ENCODE data around the gene OR5K1.

Gene OR5K1

DNA sequence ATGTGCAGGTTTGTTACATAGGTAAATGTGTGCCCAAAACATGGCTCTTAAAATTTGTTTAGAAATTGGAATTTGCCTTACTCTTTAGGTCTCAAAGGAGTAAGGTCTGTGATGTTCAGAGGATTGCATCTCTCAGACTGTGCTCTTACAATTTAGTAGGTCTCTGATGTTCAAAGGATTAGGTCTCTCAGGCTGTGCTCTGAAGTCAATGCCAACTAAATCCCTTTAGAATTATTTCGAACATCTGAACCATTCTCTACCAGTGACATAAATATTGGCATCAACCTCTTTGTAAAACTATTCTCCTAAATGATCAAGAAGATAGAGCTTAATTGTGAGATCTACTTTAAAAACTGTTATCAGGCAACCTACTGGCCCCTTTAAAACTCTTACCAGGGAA lies at the start of gene OR5K1:
Gene OR5K1, plus strand, starts transcription at position 301 of the 400 bp plus-strand sequence. CDS start 6,376 bp downstream, outside the sequence.
- no peak for DNase-seq (ENCODE audit: low spot score)

DNA sequence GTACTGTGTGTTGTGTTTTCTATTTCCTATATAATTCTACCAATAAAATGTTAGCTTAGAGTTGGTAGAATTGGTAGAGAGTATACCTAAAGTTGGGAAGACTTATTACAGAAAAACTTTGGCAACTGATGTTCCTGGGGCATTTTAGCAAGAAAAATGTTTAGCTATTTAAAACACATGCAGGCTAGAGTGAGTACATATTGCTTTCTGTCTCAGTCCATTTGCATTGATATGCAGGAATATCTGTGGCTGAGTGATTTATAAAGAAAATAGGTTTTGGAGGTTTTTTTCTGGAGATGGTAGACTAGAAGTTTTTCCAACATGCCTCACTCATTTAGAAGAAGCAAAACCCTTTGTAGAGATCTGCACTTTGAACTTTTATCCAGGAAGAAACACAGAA lies 30.4 kb upstream of the OR5K1 start:
- DNase-seq (ENCODE audit: low spot score): no peak

DNA sequence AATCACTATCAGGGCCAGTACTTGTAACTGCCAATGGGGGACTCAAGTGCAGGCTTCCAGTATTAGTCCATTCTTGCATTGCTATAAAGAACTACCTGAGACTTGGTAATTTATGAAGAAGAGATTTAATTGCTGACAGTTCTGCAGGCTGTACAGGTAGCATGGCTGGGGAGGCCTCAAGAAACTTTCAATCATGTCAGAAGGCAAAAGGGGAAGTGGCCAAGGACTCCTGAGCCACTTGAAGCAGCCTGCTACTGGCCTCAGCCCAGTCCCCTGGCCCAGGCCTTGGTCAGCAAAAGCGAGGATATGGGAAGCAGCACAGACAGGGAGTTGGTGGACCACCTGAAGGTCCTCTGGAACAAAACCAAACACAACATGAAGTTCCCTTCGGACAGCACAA lies 29.2 kb upstream of the OR5K1 start:
- DNase-seq (ENCODE audit: low spot score): no peak

DNA sequence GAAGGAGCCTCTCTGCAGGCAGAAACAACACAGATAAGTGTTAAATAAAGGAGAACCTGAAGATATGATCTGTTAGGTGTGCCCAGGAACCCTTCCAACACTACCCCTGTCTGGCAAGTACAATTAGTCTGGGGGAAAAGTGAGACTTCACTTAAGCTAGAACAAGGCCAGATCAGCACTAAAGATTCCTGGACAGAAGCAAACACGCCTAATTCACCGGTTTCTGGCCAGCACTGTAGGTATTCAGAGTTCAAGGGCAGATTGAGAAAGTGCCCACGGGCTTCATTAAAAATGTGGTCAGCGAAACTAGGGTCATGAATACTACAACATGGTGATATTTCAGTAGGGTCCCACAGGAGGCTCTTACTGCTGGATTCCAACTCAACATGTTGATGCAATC lies 28.6 kb upstream of the OR5K1 start:
- no peak for DNase-seq (ENCODE audit: low spot score)

DNA sequence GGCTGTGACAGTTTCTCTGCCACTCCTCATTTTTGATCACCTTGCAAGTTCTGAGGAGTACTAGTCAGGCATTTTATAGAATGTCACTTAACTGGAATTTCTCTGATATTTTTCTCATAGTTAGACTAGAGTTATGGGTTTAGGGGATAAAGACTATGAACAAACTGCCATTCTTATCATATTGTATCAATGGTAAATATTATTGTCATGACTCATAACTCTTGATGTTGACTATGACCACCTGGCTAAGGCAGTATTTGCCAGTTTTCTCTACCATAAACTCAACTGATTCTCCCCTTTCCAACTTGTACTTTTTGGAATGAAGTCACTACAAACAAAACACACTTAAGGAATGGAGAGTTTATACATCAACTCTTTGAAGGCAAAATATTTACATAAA lies 22.7 kb upstream of the OR5K1 start:
- no peak for DNase-seq (ENCODE audit: low spot score)

DNA sequence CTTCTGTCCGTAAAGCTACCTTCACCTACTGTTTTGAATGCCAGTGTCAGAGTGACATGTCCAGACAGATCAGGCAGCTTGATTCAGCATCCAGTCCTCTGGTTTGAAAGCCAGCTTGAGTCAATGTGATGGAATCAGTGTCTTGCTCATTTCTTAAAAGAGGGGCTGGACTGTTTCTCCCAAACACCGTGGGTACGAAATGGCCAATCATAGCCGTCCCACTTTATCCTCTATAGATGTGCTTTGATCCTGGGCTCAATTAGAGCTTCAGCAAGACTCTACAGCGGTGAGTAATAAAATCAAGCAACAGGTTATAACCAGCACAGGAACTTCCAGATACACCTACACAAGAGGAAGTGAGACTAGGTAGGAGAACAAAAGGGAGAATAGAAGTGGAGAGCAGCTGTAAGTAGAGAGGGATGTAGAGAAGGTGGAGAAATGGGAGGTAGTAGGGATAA lies 17.0 kb upstream of the OR5K1 start:
- no peak for DNase-seq (ENCODE audit: low spot score)

DNA sequence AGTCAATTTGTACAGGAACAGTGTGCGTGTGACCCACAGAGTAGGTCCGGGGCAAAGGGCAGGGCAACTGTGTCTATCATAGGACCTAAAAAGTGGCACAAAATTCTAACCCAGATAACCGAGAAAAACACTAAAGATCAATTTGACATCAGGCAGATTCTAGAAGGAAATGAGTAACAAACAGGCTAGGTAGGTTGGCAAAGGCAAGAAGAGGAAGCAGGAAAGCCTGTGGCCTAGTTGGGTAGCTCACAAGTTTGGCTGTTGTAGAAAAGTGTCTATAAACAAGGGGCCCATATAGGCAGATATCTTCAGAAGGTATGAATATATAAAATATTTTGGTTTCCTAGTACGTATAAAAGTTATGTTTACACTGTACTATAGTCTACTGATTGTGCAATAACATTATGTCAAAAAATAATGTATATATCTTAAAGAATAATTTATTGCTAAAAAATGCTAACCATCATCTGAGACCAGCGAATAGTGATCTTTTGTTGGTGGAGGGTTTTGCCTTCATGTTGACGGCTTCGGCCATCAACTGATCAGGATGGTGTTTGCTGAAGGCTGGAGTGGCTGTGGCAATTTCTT lies 13.3 kb upstream of the OR5K1 start:
- DNase-seq (ENCODE audit: low spot score): no peak

DNA sequence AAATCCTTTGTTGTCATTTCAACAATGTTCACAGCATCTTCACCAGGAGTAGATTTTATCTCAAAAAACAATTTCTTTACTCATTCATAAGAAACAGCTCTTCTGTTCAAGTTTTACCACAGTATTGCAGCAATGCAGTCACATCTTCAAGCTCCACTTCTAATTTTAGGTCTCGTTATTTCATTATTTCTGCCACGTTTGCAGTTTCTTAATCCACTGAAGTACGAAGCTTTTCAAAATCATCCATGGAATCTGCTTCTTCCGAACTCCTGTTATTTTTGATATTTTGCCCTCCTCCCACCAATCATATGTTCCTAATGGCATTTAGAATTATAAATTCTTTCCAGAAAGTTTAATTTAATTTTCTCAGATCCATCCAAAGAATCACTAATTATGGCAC lies 12.6 kb upstream of the OR5K1 start:
- DNase-seq (ENCODE audit: low spot score): no peak

DNA sequence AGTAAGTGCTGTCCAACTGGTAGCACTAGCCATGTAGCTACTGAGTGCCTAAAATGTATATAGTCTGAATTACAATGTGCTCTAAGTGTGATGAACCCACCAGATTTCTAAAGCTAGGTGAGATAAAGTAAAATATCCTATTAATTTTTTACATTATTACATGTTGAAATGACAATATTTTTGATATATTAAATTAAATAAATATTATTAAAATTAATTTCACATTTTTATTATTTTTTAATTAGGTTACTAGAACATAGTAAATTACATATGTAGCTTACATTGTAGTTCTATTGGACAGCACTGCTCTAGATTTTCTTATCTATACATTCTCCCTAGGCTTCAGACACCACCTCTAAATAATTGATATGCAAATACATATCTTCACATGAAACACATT lies 9.2 kb upstream of the OR5K1 start:
- DNase-seq (ENCODE audit: low spot score): no peak

DNA sequence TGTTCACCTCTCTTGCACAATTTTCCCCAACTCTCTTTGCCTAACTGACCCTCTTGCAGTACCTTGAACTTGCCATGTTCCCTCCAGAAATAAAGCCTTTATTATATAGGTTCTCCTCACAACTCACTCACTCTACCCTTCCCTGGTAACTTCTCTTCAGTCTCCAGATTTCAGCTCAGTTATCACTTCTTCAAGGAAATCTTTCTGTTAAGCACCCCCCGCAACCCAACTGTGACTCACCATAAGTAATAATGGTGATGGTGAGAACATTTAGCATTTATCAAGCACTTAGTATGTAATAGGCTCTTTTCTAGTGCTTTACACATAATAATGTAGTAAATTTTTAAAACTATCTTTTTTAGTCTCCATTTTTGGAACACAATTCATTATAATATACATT lies 8.1 kb upstream of the OR5K1 start:
- DNase-seq (ENCODE audit: low spot score): no peak

DNA sequence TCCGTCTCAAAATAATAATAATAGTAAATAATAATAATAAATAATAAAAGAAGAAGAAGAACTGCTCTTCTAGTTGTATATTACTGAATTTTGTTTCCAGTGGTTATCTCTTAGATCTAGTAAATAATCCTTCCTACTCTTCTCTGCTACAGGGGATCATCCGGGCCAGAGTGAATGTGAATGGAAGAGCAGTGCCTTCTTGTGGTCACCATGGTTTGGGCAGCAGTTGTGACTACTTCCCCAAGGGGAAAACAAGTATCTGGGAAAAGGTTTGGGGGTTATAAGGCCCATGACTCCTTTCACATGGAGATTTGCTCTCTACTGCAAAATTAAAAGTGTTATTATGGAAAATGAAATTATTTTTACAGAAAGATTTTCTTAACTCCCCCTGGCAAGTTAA lies 5.5 kb upstream of the OR5K1 start:
- DNase-seq (ENCODE audit: low spot score): no peak

DNA sequence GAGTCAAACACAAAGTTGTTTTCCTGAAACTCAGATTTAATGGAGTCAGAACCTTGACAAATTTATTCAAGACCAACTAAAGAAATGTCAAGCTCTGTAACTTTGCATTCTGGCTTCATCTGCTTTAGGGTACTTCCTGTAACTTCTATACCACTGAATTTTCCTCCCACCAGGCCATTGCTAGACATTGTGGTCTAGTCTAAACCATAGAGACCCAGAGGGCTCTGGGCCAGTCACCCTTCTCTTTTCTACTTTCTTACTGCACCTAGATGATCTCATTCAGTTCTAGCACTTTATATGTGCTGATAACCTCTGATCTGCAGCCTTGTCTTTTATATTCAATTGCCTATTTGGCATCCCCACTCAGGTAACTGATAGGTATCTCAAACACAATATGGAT lies 2.8 kb upstream of the OR5K1 start:
- DNase-seq (ENCODE audit: low spot score): no peak

DNA sequence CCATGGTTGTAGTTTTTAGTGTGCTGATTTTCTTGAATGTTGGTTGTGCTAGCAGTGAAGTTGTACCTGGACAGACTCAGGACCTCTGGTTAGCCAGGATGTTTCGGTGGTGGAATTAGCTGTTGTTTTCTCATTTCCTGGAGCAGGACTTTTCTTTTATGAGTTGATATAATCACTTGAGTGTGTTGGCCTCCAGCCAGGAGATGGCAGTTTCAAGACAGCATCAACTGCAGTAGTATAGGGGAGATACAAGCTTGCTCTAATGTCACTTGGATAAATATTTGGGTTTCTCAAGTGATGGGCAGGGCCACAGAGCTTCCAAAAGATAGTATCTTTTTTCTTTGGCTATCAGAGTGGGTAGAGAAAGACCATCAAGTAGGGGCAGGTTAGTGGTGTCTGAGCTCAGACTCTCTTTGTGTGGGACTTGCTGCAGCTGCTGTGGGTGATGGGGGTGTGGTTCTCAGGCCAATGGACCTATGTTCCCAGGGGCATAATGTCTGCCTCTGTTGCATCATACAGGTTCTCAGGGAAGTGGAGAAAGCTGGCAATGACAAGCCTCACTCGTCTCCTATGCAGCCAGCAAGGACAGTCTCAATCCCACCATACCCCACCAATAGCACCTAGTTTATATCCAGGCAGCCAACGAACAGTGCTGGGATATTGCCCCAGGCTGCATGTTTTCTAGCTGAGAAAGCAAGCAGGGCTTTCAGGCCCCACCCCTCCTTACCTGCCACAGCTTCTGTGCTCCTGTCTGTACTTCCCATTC lies 19.9 kb downstream of the OR5K1 start:
- no peak for DNase-seq (ENCODE audit: low spot score)

DNA sequence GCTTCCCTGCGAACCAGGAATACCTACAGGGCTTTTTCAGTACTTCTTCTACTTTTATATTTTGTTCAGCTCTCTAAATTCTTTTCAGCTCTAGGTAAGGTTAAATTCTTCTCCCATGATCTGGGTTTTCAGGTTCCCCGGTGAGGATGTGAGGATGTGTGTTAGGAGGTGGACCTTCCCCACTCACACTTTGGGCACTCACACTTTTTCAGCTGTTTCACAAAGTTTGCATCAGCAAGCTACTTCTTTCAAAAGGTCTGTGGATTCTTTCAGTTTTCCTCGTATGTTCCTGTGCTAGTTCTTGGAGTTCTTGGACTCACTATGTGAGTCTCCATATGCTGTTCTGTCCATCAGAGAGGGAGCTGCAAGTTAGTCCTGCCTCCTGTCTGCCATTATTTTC lies 20.6 kb downstream of the OR5K1 start:
- no peak for DNase-seq (ENCODE audit: low spot score)

DNA sequence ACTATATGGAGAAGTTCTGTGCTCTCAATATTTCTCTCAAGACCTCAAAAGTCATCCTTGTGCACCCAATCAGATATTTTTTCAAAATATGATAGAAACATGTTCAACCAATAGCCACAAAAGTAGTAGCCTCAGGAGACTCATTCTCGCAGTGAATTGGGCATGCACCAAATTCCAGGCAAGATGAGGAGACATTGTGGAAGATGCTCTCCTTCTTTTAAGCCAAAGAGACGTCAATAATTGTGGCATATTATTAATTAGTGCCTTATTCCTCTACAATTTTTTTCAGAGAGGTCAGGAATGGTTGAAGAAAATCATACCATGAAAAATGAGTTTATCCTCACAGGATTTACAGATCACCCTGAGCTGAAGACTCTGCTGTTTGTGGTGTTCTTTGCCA lies 34.4 kb downstream of the OR5K1 start, which contains the start of gene OR5K2:
Gene OR5K2, plus strand, starts transcription at position 301 of the 400 bp plus-strand sequence. Its CDS starts 0 bp downstream, at position 301.
- no peak for DNase-seq (ENCODE audit: low spot score)

DNA sequence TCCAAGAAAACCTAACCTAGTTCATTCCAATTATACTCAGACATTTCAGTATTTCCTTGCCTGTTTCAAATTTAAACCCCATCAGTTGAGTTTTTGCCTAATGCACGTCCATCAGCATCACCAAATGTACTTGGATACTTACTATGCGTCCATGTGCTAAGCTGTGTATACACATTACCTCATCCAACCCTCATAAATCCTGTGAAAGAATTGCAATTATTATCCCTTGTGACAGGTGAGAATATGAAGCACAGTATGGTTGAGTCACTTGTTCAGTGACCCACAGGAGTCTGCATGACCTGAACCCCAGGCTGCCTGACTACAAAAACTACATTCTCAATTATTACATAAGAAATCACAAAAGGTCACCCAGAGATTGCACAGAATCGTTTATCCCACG lies 37.0 kb downstream of the OR5K1 start:
- DNase-seq (ENCODE audit: low spot score): no peak

DNA sequence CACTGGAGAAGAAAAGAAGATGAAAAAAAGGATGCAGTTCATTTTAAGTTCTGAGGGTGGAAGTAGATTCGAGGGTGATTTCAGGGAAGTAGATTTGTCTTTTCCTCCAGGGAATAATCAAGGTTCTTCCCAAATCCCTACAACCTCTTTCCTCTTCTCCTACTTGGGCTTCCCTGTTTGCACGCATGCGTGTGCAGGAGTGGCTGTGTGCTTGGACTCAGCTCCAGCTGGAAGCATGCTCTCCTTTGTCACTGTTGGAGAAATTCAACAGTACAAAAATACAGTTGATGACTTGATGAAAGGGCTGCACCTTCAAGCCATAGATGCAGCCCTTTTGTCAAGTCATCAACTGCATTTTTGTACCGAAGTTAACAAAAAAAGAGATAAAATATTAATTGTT lies 38.3 kb downstream of the OR5K1 start:
- DNase-seq (ENCODE audit: low spot score): peak; percentile 73

DNA sequence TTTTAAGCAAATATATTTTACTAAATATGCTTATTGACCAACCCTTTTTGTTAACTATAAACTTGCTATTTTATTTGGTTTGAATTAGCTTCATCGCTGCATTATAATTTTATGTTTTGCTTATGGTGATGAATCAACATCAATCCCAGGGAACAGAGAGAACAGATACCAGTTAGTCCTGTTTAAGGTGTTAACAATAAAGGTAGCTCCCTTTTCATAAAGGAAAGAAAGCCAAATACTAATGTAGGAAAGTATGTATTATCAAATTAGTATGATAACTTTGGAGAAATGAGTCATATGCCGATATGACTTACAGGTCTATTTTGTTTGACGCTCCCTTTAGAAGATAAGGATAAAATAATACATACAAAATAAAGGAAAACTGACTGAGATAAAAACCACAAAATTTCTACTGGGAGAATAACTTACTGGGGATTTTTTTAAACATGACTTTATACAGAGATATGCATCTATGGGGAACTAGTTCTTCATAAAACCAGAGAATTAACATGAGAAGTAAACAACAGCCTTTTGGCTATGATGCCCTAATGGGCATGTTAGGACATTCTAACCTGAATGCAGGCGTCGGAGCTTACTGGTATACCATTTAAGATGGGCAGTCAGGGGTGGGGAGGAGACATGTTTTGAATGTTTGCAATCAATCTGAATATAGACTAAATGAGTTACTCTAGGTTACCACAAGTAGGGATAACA lies 39.0 kb downstream of the OR5K1 start:
- DNase-seq (ENCODE audit: low spot score): no peak

DNA sequence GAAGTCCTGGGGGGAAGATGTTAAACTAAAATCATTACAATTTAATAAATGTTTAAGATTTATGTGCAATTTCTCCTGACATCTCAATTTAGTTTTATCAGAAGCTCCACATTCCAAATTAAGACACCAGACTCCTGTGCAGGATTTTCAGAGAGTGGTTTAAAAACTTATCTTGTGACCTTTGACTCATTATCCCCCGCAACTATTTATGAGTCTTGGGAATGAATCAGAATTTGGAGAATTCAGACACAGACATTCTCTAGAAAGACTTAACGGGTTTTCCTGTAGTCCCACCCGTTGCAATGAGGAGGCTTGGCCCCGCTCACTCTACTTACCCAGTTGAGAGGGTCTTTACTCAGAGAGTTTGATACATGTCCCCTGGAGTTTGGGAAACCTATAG lies 41.5 kb downstream of the OR5K1 start:
- DNase-seq (ENCODE audit: low spot score): no peak

DNA sequence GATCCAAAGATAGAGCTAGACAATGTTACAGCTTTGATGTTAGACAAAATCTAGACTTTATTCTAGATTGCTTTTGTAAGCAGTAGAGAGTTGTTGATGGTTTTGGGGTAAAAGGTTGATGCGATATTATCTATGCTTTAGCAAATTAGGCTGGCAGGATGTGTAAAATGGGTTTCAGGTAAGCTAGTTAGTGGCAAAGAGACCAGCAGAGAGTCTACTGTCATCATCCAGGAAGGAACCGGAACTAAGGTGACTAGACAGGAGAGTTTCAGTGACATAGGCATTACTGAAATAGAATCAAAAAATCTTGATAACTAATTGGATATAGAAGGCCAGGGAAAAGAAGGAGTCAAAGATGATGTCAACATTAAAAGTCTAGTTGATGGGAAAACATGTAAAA lies 45.6 kb downstream of the OR5K1 start:
- DNase-seq (ENCODE audit: low spot score): no peak

DNA sequence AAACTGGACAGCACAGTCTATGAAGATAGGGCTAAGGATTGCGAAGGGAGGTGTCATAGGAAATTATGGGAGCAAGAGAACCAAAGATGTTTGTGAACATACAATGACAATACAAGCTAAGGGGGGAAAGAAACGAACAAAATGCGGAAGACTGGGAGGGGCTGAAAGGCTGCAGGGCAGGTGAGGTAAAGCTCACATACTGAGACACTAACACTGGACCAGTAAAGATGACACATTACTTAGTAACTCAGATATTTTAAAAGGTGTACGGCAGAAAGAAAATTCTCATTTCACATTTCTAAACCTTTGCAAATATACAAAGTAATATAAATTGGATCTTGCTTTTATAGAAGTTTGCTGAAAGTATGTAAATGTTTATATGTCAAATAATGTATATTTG lies 49.6 kb downstream of the OR5K1 start:
- DNase-seq (ENCODE audit: low spot score): no peak

DNA sequence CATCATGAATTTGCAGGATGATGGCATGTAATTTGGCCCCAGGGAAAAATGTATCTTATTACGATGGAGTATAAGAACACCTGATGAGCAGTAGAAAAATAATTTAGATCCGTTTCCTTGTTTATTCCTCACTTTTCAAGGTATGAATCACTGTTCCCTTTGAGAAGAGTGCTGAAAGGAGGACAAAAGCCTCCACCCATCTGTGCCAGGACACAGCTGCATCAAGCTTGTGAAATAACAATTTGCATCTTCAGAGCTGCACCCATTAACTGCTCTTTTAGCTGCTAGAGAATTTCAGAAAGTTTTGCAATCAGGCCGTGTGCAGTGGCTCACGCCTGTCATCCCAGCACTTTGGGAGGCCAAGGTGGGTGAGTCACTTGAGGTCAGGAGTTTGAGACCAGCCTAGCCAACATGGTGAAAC lies 50.1 kb downstream of the OR5K1 start:
- DNase-seq (ENCODE audit: low spot score): peak; percentile 54

DNA sequence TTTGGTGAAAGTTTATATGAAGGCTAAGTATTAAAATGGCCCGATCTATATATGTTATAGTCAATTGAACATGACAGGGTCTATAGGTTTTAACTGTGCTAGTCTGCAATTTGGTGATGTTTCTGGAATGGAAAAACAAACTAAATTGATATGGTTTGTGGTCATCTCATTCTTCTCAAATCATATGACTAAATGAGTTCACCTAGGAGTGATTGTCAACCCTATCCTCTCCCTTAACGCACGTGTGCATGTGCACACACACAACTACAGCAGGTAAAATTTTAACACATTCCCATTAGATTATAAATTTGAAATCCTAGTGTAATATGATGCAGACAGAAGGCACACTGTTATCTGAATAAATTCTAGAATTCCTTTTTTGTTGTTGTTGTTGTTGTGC lies 50.7 kb downstream of the OR5K1 start:
- DNase-seq (ENCODE audit: low spot score): no peak
